A172 (cell line): ENCODE measurements around the gene IGSF22. TPM values are rescaled to one million over a fixed set of nuclear protein-coding genes. Genes with fewer than 3 reads are reported as not detected.
"Not testable (repeated sequence)": the region's sequence is repeated elsewhere in the genome, so short reads cannot be mapped to it uniquely, and the experiment has no call there.

ENCODE experiments used
- DNase-seq: peaks from one replicate; pipeline ENCODE4 v3.0.0-alpha.2; 2015; ENCODE audit warnings: low spot score
- total RNA-seq: library from RNA; depleted of rRNA; stranded (reverse); fragments of >200 nt; shearing (Covaris generic); gene quantifications from 2 replicates; pipeline ENCODE4 v1.2.3, GENCODE V29; 2014; rRNA removed

IGSF22 gene
- total RNA-seq, 1 experiment from 2014 or later: not detected

- not testable (repeated sequence) for DNase-seq
Observed at GRCh38 chr11:18691467-18692140, 34.4 kb downstream of the IGSF22 start.

DNA sequence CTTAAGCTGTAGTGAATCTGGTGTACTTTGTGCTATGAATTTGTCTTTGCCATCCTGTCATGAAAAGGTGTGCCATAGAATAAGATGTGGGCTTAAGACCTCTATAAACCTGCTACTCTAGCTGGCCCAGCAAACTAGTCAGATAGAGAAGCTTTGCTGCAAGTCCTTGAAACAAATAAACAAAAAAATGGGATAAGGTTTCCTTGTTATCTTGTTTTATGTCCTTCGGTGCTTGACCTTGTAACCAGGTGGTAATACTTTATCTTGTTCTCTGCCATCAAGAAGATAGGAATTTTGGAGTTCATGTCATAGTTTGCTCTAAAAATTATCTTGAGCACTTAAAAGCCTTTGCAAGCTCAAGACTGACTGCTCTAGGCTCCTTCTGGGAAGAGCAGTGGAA, 41.7 kb downstream of the IGSF22 start:
- no peak for DNase-seq

DNA sequence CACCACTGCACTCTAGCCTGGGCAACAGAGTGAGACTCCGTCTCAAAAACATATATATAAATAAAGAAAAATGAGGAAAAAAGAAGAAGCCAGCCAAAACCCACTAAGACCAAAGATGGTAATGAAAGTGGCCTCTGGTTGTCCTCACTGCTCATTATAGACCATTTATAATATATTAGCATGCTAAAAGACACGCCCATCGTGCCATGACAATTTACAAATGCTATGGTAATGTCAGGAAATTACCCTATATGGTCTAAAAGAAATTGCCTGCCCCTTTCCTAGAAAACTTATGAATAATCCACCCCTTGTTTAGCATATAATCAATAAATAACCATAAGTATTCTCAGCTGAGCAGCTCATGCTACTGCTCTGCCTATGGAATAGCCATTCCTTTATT, 43.5 kb downstream of the IGSF22 start:
- no peak for DNase-seq

- DNase-seq: peak; percentile 71
Observed at GRCh38 chr11:18681949-18682348, 44.0 kb downstream of the IGSF22 start.

DNA sequence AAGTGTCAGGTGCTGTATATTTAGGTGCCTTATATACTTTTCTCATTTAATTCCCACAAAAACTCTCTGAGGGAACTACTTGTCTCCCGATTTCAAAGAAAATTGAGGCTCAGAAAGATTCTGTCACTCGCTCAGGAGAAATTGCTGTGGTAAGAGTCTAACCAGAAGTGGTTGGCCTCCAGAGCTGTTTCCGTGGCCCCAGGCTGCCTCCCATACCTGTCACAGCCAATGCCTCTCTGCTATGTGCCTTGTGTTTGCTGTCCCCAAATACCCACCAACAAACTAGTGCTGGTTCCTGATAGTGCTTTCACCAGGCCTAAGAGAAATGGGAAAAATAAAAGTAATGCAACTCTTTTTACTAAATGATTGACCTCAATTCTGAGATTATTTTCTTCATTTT, 48.4 kb downstream of the IGSF22 start:
- no peak for DNase-seq

GRCh38 chr11:18676803-18677202, 49.2 kb downstream of the IGSF22 start:
- DNase-seq: no peak

DNA sequence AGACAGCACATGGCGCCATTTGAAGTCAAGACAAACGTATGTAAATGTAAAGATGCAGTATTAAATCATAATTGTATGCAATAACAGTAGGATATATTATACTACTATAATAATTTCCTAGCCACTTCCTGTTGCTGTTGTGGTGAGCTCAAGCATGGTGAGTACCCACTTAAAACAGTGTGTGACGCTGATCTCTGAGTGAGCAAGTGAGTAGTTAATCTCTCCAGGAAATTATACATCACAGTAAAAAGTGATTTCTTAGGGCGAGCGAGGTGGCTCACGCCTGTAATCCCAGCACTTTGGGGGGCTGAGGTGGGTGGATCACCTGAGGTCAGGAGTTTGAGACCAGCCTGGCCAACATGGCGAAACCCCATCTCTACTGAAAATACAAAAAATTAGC, 53.8 kb downstream of the IGSF22 start:
- DNase-seq: peak; percentile 67

DNA sequence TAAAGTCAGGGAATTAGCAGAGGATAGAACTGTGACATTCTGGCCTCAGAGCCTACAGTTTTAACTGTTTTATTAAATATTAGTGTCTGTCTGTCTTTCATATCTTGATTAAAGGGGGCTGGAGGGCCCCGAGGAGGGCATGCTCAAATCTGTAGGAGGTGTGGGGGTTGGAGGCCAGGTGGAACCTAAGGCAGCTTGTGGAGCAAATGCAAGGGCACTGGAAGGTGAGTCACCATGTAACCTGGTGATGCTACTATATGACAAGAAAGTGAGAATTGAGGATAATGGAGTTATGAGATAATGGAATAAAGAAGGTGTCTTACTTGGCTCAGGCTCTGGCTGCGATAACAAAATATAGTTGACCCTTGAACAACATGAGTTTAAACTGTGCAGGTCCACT, 54.7 kb downstream of the IGSF22 start:
- no peak for DNase-seq

GRCh38 chr11:18669711-18670110, 56.3 kb downstream of the IGSF22 start:
- peak; percentile 37 for DNase-seq

DNA sequence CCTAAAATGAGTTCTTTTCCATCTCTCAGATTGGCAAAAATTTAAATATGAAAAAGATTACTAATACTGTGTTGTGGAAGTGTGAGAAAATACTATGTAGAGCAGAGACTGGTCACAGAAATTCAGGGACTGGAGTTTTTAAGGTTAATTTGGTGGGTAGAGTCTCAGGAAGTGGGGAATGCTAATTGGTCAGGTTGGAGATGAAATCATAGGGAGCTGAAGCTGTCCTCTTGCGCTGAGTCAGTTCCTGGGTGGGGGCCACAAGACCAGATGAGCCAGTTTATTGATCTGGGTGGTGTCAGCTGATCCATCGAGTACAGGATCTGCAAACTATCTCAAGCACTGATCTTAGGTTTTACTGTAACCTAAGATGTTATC, 56.8 kb downstream of the IGSF22 start:
- peak; percentile 77 for DNase-seq

GRCh38 chr11:18668131-18668530, 57.9 kb downstream of the IGSF22 start:
- no peak for DNase-seq

DNA sequence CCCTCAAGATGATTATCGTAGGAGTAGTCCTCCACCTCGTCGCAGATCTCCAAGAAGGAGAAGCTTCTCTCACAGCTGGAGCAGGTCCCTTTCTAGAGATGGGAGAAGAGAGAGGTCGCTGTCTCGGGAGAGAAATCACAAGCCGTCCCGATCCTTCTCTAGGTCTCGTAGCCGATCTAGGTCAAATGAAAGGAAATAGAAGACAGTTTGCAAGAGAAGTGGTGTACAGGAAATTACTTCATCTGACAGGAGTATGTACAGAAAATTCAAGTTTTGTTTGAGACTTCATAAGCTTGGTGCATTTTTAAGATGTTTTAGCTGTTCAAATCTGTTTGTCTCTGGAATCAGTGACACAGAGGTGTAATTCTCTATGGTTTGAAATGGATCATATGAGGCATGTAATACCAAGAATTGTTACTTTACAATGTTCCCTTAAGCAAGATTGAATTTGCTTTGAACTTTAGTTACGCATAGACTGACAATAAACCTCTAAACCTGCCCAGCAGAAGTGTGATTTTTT, 60.6 kb downstream of the IGSF22 start:
- not testable (repeated sequence) for DNase-seq

GRCh38 chr11:18657673-18658072, 68.3 kb downstream of the IGSF22 start:
- DNase-seq: no peak

Other genes starting within 250 kb of the IGSF22 start
- gene TSG101, start 199.2 kb downstream of the IGSF22 start, total RNA-seq: 88.0 and 195 TPM in 2 replicates
- 52.6 and 61.7 TPM in 2 replicates for gene UEVLD, start 137.5 kb downstream of the IGSF22 start, total RNA-seq
- 8.2 and 9.0 TPM in 2 replicates for gene MISFA, start 126.4 kb downstream of the IGSF22 start, total RNA-seq
- gene SPTY2D1, start 91.8 kb downstream of the IGSF22 start, total RNA-seq: 21.0 and 26.3 TPM in 2 replicates
- 1.7 and 2.8 TPM in 2 replicates for gene TMEM86A, start 27.4 kb downstream of the IGSF22 start, total RNA-seq
- not detected in 2 replicates for gene PTPN5, start 65.6 kb upstream of the IGSF22 start, total RNA-seq
- gene MRGPRX1, start 213.2 kb upstream of the IGSF22 start, total RNA-seq: not detected in 2 replicates